ENCODE results near the gene XDH.

XDH gene

GRCh38 chr2:31331156-31331555 lies 83.4 kb downstream of the XDH start:
- DNase-seq (ENCODE audit: low read depth in 3 of 3): no peak

- no peak for DNase-seq (ENCODE audit: low read depth in 3 of 3)
Measured at GRCh38 chr2:31329081-31329625, 85.4 kb downstream of the XDH start.

- no peak for DNase-seq (ENCODE audit: low read depth in 3 of 3)
Measured at GRCh38 chr2:31328026-31328425, 86.5 kb downstream of the XDH start.

GRCh38 chr2:31327505-31327904 lies 87.0 kb downstream of the XDH start:
- no peak for DNase-seq (ENCODE audit: low read depth in 3 of 3)

- DNase-seq (ENCODE audit: low read depth in 3 of 3): no peak
Measured at GRCh38 chr2:31324016-31324633, 90.4 kb downstream of the XDH start.

- DNase-seq (ENCODE audit: low read depth in 3 of 3): no peak
Measured at GRCh38 chr2:31322371-31322770, 92.2 kb downstream of the XDH start.

GRCh38 chr2:31319406-31320175 lies 95.0 kb downstream of the XDH start:
- no peak for DNase-seq (ENCODE audit: low read depth in 3 of 3)

- peak; percentile 6 to 14 (median 13) for DNase-seq (ENCODE audit: low read depth in 3 of 3)
Measured at GRCh38 chr2:31318361-31319336, 95.9 kb downstream of the XDH start.

- DNase-seq (ENCODE audit: low read depth in 3 of 3): no peak
Measured at GRCh38 chr2:31317396-31317795, 97.1 kb downstream of the XDH start.

GRCh38 chr2:31314761-31315160 lies 99.8 kb downstream of the XDH start:
- no peak for DNase-seq (ENCODE audit: low read depth in 3 of 3)

- DNase-seq (ENCODE audit: low read depth in 3 of 3): no peak
Measured at GRCh38 chr2:31312898-31313297, 101.6 kb downstream of the XDH start.

- no peak for DNase-seq (ENCODE audit: low read depth in 3 of 3)
Measured at GRCh38 chr2:31304816-31305215, 109.7 kb downstream of the XDH start.

- no peak for DNase-seq (ENCODE audit: low read depth in 3 of 3)
Measured at GRCh38 chr2:31302940-31303563, 111.5 kb downstream of the XDH start.

- DNase-seq (ENCODE audit: low read depth in 3 of 3): no peak
Measured at GRCh38 chr2:31300309-31300708, 114.2 kb downstream of the XDH start.

GRCh38 chr2:31299547-31299946 lies 115.0 kb downstream of the XDH start:
- no peak for DNase-seq (ENCODE audit: low read depth in 3 of 3)

GRCh38 chr2:31297751-31298150 lies 116.8 kb downstream of the XDH start:
- DNase-seq (ENCODE audit: low read depth in 3 of 3): no peak

- no peak for DNase-seq (ENCODE audit: low read depth in 3 of 3)
Measured at GRCh38 chr2:31296641-31297287, 117.8 kb downstream of the XDH start.

- DNase-seq (ENCODE audit: low read depth in 3 of 3): no peak
Measured at GRCh38 chr2:31294196-31294595, 120.3 kb downstream of the XDH start.

- DNase-seq (ENCODE audit: low read depth in 3 of 3): no peak
Measured at GRCh38 chr2:31287654-31288053, 126.9 kb downstream of the XDH start.

GRCh38 chr2:31286961-31287550 lies 127.5 kb downstream of the XDH start:
- no peak for DNase-seq (ENCODE audit: low read depth in 3 of 3)

GRCh38 chr2:31286230-31286629 lies 128.3 kb downstream of the XDH start:
- no peak for DNase-seq (ENCODE audit: low read depth in 3 of 3)

All from stimulated activated CD4-positive, alpha-beta T cell treated with anti-CD3 and anti-CD28 coated beads, TNF-alpha, amount 100 ng/mL, for 4 hours (primary cell).